NB4 (cell line): ENCODE results near the gene KLHL30.

ENCODE experiments used
- DNase-seq: peaks from one replicate; pipeline ENCODE4 v3.0.0; 2010; ENCODE audit warnings: low read depth
- H3K4me3 ChIP-seq: one replicate; pipeline ENCODE4 v1.5.1; 2011; ENCODE audit warnings: mild to moderate bottlenecking, low read depth, low read length, moderate library complexity
- MYC ChIP-seq: IDR thresholded peaks from 2 replicates; pipeline ENCODE4 v1.6.1; 2011; ENCODE audit warnings: low read depth, low read length
- POLR2A ChIP-seq: IDR thresholded peaks from 2 replicates; pipeline ENCODE4 v1.6.1; 2011; ENCODE audit warnings: mild to moderate bottlenecking; ENCODE audit not compliant: insufficient read length; ENCODE audit errors: extremely low read depth
- TF ChIP-seq, protein P1 (sequence below): IDR thresholded peaks from 2 replicates; pipeline ENCODE4 v1.6.1; 2011; ENCODE audit warnings: low read depth, low read length
- TF ChIP-seq, protein P2 (sequence below): IDR thresholded peaks from one replicate; pipeline ENCODE4 v1.5.1; 2012; ENCODE audit warnings: low read depth, low read length

Gene KLHL30

DNA sequence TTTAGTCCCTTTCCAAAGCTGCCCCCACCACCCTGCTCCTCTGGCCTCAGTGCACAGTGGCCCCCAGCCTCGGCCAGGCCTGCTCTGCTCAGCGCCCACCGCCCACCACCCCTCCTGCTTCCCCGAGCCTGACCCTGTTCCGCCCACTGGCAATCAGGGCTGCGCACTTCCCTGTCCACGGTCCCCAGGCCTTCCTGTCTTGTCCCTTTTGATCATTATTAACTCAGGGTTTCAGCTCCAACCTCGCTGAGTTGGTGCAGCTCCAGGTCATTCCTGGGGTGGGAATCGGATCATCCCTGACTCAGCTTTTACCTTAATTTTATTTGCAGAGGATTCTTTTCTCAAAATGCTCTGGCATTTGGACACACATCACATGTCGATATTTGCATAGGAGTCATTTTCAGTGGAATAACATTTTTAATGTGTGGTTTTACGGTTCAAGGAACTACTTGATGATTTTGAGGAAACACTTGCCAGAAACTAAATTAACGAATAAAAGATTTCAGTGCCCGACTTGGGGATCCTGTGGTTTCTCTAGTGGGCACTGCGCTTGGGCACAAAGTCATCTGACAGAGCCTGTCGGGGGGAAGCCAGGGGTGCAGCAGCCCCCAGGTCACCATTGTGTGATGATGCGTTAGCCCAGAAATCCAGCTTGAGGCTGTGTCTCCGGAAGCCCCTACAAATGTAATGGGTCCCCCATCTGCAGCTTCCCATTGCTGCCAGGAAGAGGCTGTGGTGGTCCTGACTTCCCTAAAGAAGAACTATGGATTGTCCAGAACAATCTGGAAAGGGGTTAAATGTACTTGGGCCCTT is 39.4 kb upstream of the KLHL30 start:
- DNase-seq: no peak
- no peak overlapping the region for H3K4me3 ChIP-seq
- TF ChIP-seq MYC (no peak), POLR2A (no peak)
- TF ChIP-seq, protein P1, sequence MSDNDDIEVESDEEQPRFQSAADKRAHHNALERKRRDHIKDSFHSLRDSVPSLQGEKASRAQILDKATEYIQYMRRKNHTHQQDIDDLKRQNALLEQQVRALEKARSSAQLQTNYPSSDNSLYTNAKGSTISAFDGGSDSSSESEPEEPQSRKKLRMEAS: no peak
- TF ChIP-seq, protein P2, sequence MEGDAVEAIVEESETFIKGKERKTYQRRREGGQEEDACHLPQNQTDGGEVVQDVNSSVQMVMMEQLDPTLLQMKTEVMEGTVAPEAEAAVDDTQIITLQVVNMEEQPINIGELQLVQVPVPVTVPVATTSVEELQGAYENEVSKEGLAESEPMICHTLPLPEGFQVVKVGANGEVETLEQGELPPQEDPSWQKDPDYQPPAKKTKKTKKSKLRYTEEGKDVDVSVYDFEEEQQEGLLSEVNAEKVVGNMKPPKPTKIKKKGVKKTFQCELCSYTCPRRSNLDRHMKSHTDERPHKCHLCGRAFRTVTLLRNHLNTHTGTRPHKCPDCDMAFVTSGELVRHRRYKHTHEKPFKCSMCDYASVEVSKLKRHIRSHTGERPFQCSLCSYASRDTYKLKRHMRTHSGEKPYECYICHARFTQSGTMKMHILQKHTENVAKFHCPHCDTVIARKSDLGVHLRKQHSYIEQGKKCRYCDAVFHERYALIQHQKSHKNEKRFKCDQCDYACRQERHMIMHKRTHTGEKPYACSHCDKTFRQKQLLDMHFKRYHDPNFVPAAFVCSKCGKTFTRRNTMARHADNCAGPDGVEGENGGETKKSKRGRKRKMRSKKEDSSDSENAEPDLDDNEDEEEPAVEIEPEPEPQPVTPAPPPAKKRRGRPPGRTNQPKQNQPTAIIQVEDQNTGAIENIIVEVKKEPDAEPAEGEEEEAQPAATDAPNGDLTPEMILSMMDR: no peak

DNA sequence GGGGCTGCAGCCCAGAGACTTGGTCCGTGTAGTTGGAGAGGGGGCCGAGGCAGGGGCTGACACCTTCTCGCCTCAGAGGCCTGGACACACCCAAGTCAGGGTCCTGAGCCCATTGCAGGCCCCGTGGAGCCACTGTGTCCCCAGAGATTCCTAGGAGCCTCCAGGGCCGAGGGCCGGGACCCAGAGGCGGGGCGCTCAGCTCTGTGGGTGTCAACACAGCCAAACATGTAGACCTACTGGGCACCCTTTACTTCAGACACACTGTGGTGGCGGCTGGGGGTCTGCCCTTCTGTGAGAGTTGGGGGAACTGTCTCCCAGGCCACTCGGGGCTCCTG is 38.8 kb upstream of the KLHL30 start:
- TF ChIP-seq, protein P2: no peak
- TF ChIP-seq MYC: no peak
- DNase-seq: no peak
- no peak overlapping the region for H3K4me3 ChIP-seq

DNA sequence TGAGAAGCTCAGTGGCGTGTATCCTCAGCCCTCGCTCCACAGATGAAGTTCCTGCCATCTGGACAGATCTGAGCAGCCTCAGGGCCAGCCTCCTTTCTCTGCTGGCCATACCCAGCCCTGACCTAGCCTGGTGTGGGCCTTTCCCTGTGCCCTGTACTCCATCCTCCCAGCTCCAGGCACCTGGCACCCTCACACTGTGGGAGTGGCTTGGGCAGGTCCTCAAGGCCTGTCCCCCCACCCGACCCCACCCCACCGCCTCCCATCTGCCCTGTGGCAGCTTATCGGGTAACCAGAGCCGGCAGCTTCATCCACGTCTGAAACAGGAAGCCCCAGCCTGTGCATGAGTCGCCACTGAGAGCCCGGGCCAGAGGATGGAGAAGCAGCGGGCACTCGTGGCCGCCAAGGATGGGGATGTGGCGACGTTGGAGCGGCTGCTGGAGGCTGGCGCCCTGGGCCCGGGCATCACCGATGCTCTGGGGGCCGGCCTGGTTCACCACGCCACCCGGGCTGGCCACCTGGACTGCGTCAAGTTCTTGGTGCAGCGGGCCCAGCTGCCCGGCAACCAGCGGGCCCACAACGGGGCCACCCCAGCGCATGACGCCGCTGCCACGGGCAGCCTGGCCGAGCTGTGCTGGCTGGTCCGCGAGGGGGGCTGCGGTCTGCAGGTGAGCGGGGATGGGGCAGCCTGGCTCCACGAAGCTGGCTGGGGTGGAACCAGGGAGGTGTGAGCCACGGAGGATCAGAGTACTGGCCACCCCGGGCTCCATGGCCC is 38.2 kb upstream of the KLHL30 start, which contains the start of gene ESPNL:
ESPNL (plus strand) TSS at position 292 of the 772 bp plus-strand sequence; CDS start at position 372, 80 bp downstream.
- TF ChIP-seq POLR2A: no peak
- TF ChIP-seq, protein P2: no peak
- H3K4me3 ChIP-seq: no peak within 1 kb of the TSS
- DNase-seq: peak; percentile 44

DNA sequence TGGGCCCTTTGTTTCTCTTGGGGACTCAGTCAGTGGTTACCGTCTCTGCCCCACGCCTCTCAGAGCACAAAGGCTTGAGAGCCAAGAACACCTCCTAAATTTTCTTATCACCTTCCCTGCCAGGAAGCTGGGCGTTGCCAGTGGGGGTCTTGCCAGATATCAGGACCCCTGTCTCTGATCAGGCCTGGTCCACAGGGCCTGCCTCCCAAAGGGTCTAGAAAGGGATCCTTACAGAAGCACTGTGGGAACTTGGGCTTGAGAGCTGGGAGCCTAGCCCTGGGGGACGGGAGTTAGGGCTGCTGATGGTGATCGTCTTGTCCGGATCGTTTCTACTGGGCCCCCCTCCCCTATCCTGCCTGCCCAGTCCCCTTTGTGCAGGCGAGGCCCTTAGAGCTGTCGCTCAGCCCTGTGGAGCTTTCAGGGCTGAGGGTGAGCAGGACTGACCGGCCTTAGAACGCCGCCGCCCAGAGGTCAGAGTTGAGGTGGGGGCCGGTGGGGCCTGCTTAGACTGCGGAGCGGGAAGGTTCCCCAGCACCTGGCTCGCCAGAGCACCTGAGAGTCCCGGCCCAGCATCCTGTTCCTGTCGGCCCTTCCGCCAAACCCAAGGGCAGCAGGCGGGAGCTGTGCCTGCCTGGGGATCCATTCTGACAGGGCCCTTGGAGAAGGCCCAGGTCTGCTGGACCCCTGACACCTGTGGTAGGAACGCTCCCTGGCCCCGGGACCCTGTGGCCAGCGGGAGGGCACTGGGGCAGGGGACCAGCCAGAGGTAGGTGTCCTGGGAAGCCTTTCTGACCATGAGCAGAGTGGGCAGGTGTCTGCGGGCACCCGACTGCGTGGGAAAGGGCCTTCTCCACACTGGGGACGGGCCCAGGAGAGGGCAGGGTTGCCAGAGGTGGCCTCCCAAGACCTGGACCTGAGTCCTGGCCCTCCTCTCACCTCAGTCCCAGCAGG is 37.4 kb upstream of the KLHL30 start:
- no peak for TF ChIP-seq MYC
- no peak for DNase-seq
- H3K4me3 ChIP-seq: no peak overlapping the region

DNA sequence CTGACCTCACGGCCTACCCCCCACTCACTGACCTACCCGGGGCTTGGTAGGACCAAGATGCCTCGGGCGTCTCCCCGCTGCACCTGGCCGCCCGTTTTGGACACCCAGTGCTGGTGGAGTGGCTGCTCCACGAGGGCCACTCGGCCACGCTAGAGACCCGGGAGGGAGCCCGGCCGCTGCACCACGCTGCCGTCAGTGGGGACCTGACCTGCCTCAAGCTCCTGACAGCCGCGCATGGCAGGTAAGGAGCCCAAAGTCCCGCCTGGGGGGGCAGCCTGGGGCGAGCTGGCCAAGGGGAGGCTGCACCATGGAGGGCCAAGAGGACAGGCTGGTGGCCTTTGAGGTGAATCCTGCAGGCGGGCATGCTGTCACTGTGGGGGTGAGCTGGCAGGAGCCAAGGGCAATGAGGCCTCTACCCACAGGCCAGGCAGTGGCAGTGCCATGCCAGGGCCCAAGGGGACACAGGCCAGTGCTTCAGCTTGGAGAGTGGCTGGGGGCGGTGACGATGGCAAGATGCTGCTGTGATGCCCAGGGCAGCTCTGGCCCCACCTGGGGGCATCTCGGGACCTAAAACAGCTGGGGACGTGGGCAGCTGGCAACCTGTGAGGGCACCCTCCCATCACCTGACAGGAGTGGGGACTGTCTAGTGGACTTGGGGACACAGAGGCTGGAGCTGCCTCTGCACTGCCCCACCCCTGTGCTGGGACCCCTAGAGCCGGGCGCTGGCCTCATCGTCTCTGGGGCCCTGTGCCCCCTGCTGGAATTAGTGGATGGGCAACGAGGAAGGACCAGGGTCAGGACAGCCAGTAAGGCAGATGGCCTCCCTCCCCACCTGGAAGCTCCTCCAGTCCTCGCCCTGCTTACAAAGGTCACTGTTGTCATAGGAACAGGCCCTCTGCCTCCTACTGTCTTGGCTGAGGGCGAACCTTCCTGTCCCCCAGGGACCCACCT is 36.3 kb upstream of the KLHL30 start:
- DNase-seq: no peak
- TF ChIP-seq, protein P2: no peak
- TF ChIP-seq, protein P1: no peak
- no peak for TF ChIP-seq MYC

DNA sequence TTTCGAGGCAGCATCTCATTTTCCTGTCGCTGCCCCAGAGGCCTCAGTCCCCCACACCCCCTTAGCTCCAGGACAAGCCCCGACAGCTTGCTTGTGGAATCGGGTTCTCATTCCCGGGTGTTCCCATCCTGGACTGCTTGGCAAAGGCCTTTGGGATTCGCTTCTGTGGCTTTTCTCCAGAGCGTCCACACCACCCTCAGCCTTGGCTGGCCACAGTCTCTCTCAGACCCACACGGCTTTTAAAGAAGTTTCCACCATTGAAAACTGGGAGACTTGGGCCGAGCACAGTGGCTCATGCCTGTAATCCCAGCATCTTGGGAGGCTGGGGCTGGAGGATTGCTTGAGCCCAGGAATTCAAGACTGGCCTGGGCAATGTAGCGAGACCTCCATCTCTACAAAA is 35.6 kb upstream of the KLHL30 start:
- DNase-seq: no peak
- TF ChIP-seq POLR2A (no peak), MYC (no peak)
- TF ChIP-seq, protein P1: no peak
- TF ChIP-seq, protein P2: no peak
- no peak overlapping the region for H3K4me3 ChIP-seq

More for the DNA sequence above, 36.3 kb upstream of the KLHL30 start:
- H3K4me3 ChIP-seq: no peak overlapping the region
